Stimulated activated CD4-positive, alpha-beta T cell treated with anti-CD3 and anti-CD28 coated beads, Interleukin-12 subunit alpha, Interleukin-12 subunit beta, amount 100 ng/mL, for 48 hours (primary cell): ENCODE measurements around the gene OSBPL9.

Experiments used
- DNase-seq, 3 donors: peaks; one replicate each; pipeline ENCODE4 v3.0.0-alpha.2; 2020; ENCODE audit warnings: low read depth in 2 of 3, low spot score in 1 of 3

OSBPL9 gene

GRCh38 chr1:51616903-51617708 is at the start of gene OSBPL9:
OSBPL9 (plus strand) TSS chr1:51617092; CDS start chr1:51617111, 19 bp downstream.
- DNase-seq = peak; percentile 73 to 87 (median 83)

- DNase-seq = no peak
Observed at GRCh38 chr1:51567653-51568052, 49.2 kb upstream of the OSBPL9 start.

- no peak for DNase-seq
Observed at GRCh38 chr1:51568231-51568935, 48.5 kb upstream of the OSBPL9 start.

GRCh38 chr1:51569284-51570062 is 47.4 kb upstream of the OSBPL9 start:
- peak; percentile 8 to 49 (median 31) for DNase-seq

GRCh38 chr1:51570063-51570710 is 46.7 kb upstream of the OSBPL9 start:
- no peak for DNase-seq

GRCh38 chr1:51572365-51572764 is 44.5 kb upstream of the OSBPL9 start:
- DNase-seq = no peak

- no peak for DNase-seq
Observed at GRCh38 chr1:51574796-51575195, 42.1 kb upstream of the OSBPL9 start.

- DNase-seq = no peak
Observed at GRCh38 chr1:51575406-51576084, 41.3 kb upstream of the OSBPL9 start.

- DNase-seq = no peak
Observed at GRCh38 chr1:51576085-51576444, 40.8 kb upstream of the OSBPL9 start.

GRCh38 chr1:51576923-51577322 is 40.0 kb upstream of the OSBPL9 start:
- DNase-seq = no peak

GRCh38 chr1:51578383-51579109 is 38.3 kb upstream of the OSBPL9 start:
- no peak for DNase-seq

- DNase-seq = no peak
Observed at GRCh38 chr1:51581238-51581637, 35.7 kb upstream of the OSBPL9 start.

- no peak for DNase-seq
Observed at GRCh38 chr1:51583532-51583931, 33.4 kb upstream of the OSBPL9 start.

- DNase-seq = no peak
Observed at GRCh38 chr1:51584021-51584420, 32.9 kb upstream of the OSBPL9 start.

GRCh38 chr1:51592711-51593110 is 24.2 kb upstream of the OSBPL9 start:
- DNase-seq = no peak

GRCh38 chr1:51594716-51595115 is 22.2 kb upstream of the OSBPL9 start:
- no peak for DNase-seq

GRCh38 chr1:51600529-51600928 is 16.4 kb upstream of the OSBPL9 start:
- DNase-seq = no peak

- no peak for DNase-seq
Observed at GRCh38 chr1:51600965-51601364, 15.9 kb upstream of the OSBPL9 start.

- DNase-seq = no peak
Observed at GRCh38 chr1:51605961-51606723, 10.8 kb upstream of the OSBPL9 start.
